ENCODE results near the gene CDS2. TPM values are rescaled to one million over a fixed set of nuclear protein-coding genes. Genes with fewer than 3 reads are reported as not detected.

CDS2 gene
- total RNA-seq, 1 experiment from 2014 or later, result 37.5 TPM

- Histone ChIP-seq H3K9me2 (ENCODE audit: insufficient read depth) (no peaks in the 10 kb centered on the region), H3K4me3 (replicated peaks in 1 of 2; ENCODE audit: low read depth in 1 of 2, low read length in 2 of 2) (no peak overlapping the region), H3K9me3 (ENCODE audit: control insufficient read depth in 1 of 2, insufficient read depth in 1 of 2, low read depth in 1 of 2, low read length in 2 of 2) (no peaks in the 10 kb centered on the region), H3K27ac (ENCODE audit: low read depth, low read length) (no peak overlapping the region), H3K79me2 (ENCODE audit: insufficient read depth, low read length) (no peaks in the 10 kb centered on the region), H2AFZ (ENCODE audit: low read depth, low read length, poor library complexity, severe bottlenecking) (no peak overlapping the region), H3K4me1 (ENCODE audit: control insufficient read depth in 1 of 2, insufficient read depth in 2 of 2, low read length in 2 of 2) (no peaks in the 10 kb centered on the region), H3K36me3 (ENCODE audit: control insufficient read depth in 1 of 2, insufficient read depth in 2 of 2, low read length in 2 of 2) (no peaks in the 10 kb centered on the region), H3K4me2 (ENCODE audit: low read length) (no peak overlapping the region), H3K27me3 (ENCODE audit: insufficient read depth, low read length) (no peaks in the 10 kb centered on the region), H3K9ac (ENCODE audit: low read length) (no peak overlapping the region), H4K20me1 (ENCODE audit: insufficient read depth) (no peaks in the 10 kb centered on the region)
- ChIA-PET CTCF (interaction anchor here (0.6 to 3.3 kb wide), 9 partner anchors 8 to 323 kb away, joined by 3 to 35 read pairs (median 5); partner anchors contain the start of gene CDS2), POLR2A (no interaction called here), RAD21 (ENCODE audit: low non-redundant PET in 1 of 2, low total read pairs in 2 of 2, uncharacterized antibody in 2 of 2, unreplicated experiment in 2 of 2) (interaction anchor here (1.0 to 1.3 kb wide), 2 partner anchors 243 kb away, joined by 4 to 5 read pairs; no protein-coding TSS in a partner anchor)
- intact Hi-C loops (cut with micrococcal nuclease), result loop anchor here (1.0 kb wide), 1 partner anchor 243 kb away; no protein-coding TSS in a partner anchor
- DNase-seq (ENCODE audit: low read depth, low spot score), result peak; percentile 33
- TF ChIP-seq POLR2A (IDR thresholded peaks at IDR 0.05; ENCODE audit: borderline replicate concordance, extremely low read depth, insufficient read depth, insufficient read length) (no peak), TCF7L2 (IDR thresholded peaks at IDR 0.05; ENCODE audit: borderline replicate concordance, extremely low read depth, insufficient read depth, insufficient read length) (no peak), EZH2phosphoT487 (IDR thresholded peaks at IDR 0.05; ENCODE audit: borderline replicate concordance) (no peak), RAD21 (IDR thresholded peaks at IDR 0.05; ENCODE audit: low read depth) (peak; percentile 80), CTCF (IDR thresholded peaks at IDR 0.05 in 2 of 3, conservative IDR thresholded peaks at IDR 0.05 in 1 of 3; ENCODE audit: borderline replicate concordance in 1 of 3, insufficient read depth in 1 of 3, low read depth in 2 of 3, low read length in 2 of 3) (peak; percentile 71 to 95 (median 92); a peak in 5 of 6 replicates), CBX3 (IDR thresholded peaks at IDR 0.05; ENCODE audit: low read depth) (no peak)
- no TSS peak for BruUV-seq (replicated peaks)
- peak; percentile 100 for ATAC-seq
Measured at GRCh38 chr20:5205348-5206210, 78.8 kb downstream of the CDS2 start.
